Karpas-422 (cell line): ENCODE measurements around the gene SORCS2. TPM values are rescaled to one million over a fixed set of nuclear protein-coding genes. Genes with fewer than 3 reads are reported as not detected.

Experiments
- DNase-seq: peaks from one replicate; pipeline ENCODE4 v3.0.0-alpha.2; 2015
- H2AFZ ChIP-seq: fragments of 200-600 bp; sonication (generic); 2 replicates; pipeline ENCODE4 v1.6.1; 2014; ENCODE audit warnings: antibody characterized with exemption, low read length, mixed read lengths
- H3K27ac ChIP-seq: fragments of 200-600 bp; sonication (generic); 2 replicates; pipeline ENCODE4 v1.5.1; 2014; ENCODE audit warnings: mild to moderate bottlenecking, low read length, moderate library complexity
- H3K27me3 ChIP-seq: fragments of 200-600 bp; sonication (generic); 2 replicates; pipeline ENCODE4 v1.6.1; 2014; ENCODE audit warnings: low read length, mixed read lengths
- H3K36me3 ChIP-seq: fragments of 200-600 bp; sonication (generic); 2 replicates; pipeline ENCODE4 v1.6.1; 2014; ENCODE audit warnings: low read length, mixed read lengths; ENCODE audit not compliant: insufficient read depth
- H3K4me1 ChIP-seq: fragments of 200-600 bp; sonication (generic); 2 replicates; pipeline ENCODE4 v1.6.1; 2014; ENCODE audit warnings: mild to moderate bottlenecking, low read length, mixed read lengths
- H3K4me2 ChIP-seq: fragments of 200-600 bp; sonication (generic); 2 replicates; pipeline ENCODE4 v1.6.1; 2014; ENCODE audit warnings: low read length, low read depth, mild to moderate bottlenecking; ENCODE audit not compliant: poor library complexity, severe bottlenecking
- H3K4me3 ChIP-seq: fragments of 200-600 bp; sonication (generic); 2 replicates; pipeline ENCODE4 v1.5.1; 2014; ENCODE audit warnings: mild to moderate bottlenecking, antibody characterized with exemption, low read length, mixed read lengths
- H3K79me2 ChIP-seq: fragments of 200-600 bp; sonication (generic); 2 replicates; pipeline ENCODE4 v1.6.1; 2014; ENCODE audit warnings: mild to moderate bottlenecking, low read length, mixed read lengths
- H3K9ac ChIP-seq: fragments of 200-600 bp; sonication (generic); 2 replicates; pipeline ENCODE4 v1.6.0; 2014; ENCODE audit warnings: low read length
- H3K9me2 ChIP-seq: fragments of 200-600 bp; sonication (generic), shearing (Covaris generic); replicated peaks from 2 replicates; pipeline ENCODE4 v1.6.0; 2014; ENCODE audit warnings: mild to moderate bottlenecking, low read length, moderate library complexity; ENCODE audit not compliant: insufficient read depth
- H3K9me3 ChIP-seq: fragments of 300-700, 200-600 bp; sonication (generic); 2 replicates; pipeline ENCODE4 v1.6.1; 2014; ENCODE audit warnings: low read length, mixed read lengths
- H4K20me1 ChIP-seq: fragments of 200-600 bp; sonication (generic); 2 replicates; pipeline ENCODE4 v1.6.1; 2014; ENCODE audit warnings: mild to moderate bottlenecking, antibody characterized with exemption, low read length, low read depth; ENCODE audit not compliant: insufficient read depth
- total RNA-seq: library from RNA; depleted of rRNA; stranded (reverse); fragments of >200 nt; shearing (Covaris generic); gene quantifications from 2 replicates; pipeline ENCODE4 v1.2.3, GENCODE V29; 2014; ENCODE audit warnings: low replicate concordance

The SORCS2 gene
- total RNA-seq, 1 experiment from 2014 or later = not detected

DNA sequence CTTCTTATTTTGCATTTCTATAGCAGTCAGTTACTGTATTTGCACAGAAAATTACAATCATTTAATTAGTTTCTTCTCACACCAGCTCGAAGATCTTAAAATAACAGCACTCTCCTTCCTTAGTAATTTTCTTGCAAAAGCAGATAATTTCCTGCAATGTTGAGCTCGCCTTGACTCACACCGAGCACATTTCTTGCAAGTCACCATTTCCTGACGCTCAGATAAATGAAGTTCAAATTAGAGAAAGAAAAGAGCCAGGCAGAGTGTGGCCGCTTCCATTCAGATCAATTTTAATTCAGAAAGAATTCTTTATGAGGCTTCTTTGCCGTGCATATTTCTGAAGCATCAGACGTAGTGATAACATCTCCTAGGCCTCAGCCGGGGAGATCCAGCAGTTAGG is 10.1 kb downstream of the SORCS2 start:
- Histone ChIP-seq H4K20me1 (no peaks in the 10 kb centered on the region), H3K9me3 (no peaks in the 10 kb centered on the region), H2AFZ (no peak overlapping the region), H3K4me1 (peaks cover 11% of the 10 kb centered on the region; the same call in 1 of the 2 replicates), H3K79me2 (no peaks in the 10 kb centered on the region), H3K4me3 (no peak overlapping the region), H3K4me2 (no peak overlapping the region), H3K27me3 (no peaks in the 10 kb centered on the region), H3K36me3 (no peaks in the 10 kb centered on the region), H3K9ac (no peak overlapping the region), H3K9me2 (no peaks in the 10 kb centered on the region), H3K27ac (no peak overlapping the region)
- no peak for DNase-seq

DNA sequence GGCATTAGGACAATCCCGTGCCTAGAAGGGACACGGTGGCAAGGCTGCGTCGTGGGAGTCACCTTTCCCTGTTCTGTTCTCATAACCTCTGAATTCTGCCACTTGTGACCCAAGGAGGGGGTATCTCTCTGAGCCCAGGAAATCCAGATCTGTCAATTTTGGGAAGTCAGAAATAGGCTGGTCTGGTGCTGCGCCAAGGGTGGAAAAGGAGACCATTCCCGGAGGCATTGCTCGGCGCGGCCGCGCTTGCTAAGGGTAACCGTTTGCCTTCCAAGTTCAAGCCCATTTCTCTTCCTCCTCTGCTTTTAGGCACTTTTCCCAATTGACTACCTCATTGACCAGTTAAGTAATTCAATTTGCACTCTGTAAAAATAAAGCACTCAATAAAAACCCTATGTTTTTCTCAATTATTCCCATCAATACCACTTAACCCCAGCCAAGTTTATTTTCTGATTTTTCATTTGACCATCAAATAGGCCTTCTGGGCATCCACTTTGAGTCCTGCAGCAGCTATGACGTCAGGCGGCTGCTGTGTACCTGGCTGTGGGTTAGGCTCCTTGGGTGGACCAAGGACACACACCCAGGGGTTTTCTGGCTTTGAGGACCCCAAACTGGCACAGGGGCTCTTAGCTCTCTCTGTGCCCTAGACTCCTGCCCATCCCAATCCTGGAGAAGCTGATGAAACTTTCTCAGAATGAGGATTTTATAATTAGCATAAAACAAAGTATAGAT is 12.5 kb downstream of the SORCS2 start:
- no peak overlapping the region for H3K27ac ChIP-seq
- peaks cover 7% of the 10 kb centered on the region; the same call in 1 of the 2 replicates for H3K4me1 ChIP-seq
- H3K9me2 ChIP-seq = no peaks in the 10 kb centered on the region
- H3K9me3 ChIP-seq = no peaks in the 10 kb centered on the region
- H2AFZ ChIP-seq = no peak overlapping the region
- no peaks in the 10 kb centered on the region for H3K27me3 ChIP-seq
- no peak overlapping the region for H3K9ac ChIP-seq
- H3K36me3 ChIP-seq = no peaks in the 10 kb centered on the region
- H3K4me3 ChIP-seq = no peak overlapping the region
- no peaks in the 10 kb centered on the region for H4K20me1 ChIP-seq
- H3K4me2 ChIP-seq = no peak overlapping the region
- DNase-seq = no peak
- no peaks in the 10 kb centered on the region for H3K79me2 ChIP-seq

DNA sequence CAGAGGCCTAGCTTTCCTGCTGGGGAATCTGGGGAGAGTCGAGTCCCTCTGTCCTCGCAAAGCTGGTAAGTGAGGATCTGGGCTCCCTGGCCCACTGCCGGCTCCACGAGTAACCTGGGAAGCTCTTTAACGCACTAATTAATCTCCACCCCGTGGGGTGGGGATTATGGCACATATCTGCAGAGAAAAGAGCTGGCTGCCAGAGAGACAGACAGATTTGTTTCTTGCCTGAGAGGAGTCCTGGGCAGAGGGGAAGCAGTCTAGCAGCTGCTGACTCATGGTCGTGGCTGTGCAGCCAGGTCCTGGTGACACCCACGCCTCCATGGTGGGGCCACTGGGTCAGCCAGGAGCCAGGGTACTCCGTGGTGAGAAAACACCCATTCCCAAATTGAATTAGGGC is 14.0 kb downstream of the SORCS2 start:
- Histone ChIP-seq H3K4me3 (no peak overlapping the region), H3K79me2 (no peaks in the 10 kb centered on the region), H3K4me1 (peaks cover 7% of the 10 kb centered on the region; the same call in 1 of the 2 replicates), H4K20me1 (no peaks in the 10 kb centered on the region), H2AFZ (no peak overlapping the region), H3K9me3 (no peaks in the 10 kb centered on the region), H3K36me3 (no peaks in the 10 kb centered on the region), H3K9me2 (no peaks in the 10 kb centered on the region), H3K27me3 (no peaks in the 10 kb centered on the region), H3K9ac (no peak overlapping the region), H3K4me2 (no peak overlapping the region), H3K27ac (no peak overlapping the region)
- DNase-seq = no peak

DNA sequence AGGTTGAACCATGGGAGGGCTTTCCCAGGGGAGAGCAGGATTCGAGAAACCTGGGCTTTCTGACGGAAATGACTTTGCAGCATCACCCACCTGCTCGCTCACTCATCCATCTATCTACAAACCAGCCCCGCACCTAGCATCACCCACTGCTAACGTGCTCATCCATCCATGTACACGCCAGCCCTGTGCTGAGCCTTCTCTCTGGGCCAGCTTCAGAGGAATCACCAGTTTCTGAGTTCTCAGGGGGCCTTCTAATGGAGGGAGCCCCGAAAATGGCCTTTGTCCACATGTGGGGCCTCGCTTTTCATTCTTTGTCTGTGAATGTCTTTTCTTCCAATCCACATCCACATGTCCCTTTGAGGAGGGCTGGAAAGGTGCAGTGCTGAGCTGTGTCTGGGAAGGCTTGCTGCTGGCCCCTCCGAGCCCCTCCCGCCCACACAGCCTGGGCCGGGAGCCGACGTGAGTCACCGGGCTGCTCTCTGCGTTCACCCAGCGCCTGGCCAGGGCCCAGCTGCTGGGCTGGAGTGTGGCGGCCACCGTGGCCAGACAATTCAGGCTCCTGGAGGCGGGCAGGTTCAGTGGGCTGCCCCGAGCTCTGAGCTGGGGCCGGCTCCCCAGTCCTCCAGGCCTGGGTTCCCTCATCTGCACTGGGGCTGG is 14.7 kb downstream of the SORCS2 start:
- Histone ChIP-seq H3K36me3 (no peaks in the 10 kb centered on the region), H3K79me2 (no peaks in the 10 kb centered on the region), H3K9me2 (no peaks in the 10 kb centered on the region), H3K4me3 (no peak overlapping the region), H3K4me2 (no peak overlapping the region), H3K9ac (no peak overlapping the region), H3K4me1 (peaks cover 7% of the 10 kb centered on the region; the same call in 1 of the 2 replicates), H4K20me1 (no peaks in the 10 kb centered on the region), H3K9me3 (no peaks in the 10 kb centered on the region), H3K27ac (no peak overlapping the region), H3K27me3 (no peaks in the 10 kb centered on the region), H2AFZ (no peak overlapping the region)
- DNase-seq = no peak

DNA sequence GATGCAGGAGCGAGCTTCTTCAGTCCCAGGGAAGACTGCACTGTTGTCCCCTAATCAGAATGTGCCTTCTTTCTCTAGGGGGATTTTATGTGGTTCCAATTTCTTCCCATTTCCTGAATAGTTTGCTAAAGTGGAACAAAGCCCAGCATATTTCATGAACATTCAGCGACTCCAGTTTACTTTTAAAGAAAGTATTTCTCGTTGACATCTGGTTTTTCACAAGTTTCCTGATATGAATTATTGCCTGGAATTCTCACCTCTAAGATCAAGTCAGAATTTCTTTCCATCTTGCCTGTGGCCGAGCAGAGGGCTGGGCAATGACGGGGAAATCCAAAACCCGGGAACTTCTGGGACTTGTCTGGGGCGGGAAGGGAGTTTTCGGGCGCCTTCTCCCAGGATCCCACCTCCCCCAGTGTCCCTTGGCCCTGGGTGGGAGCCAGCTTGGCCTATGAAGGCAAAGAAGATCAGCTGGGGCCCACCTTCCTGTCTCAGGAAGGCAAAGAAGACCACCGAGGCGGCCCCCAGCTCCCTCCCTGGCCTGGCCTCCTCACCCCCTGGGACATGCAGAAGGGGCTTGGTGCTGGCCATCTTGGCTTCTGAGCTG is 15.4 kb downstream of the SORCS2 start:
- H4K20me1 ChIP-seq = no peaks in the 10 kb centered on the region
- peaks cover 7% of the 10 kb centered on the region; the same call in 1 of the 2 replicates for H3K4me1 ChIP-seq
- no peaks in the 10 kb centered on the region for H3K9me3 ChIP-seq
- H2AFZ ChIP-seq = no peak overlapping the region
- no peak for DNase-seq
- no peak overlapping the region for H3K9ac ChIP-seq
- H3K27me3 ChIP-seq = no peaks in the 10 kb centered on the region
- H3K36me3 ChIP-seq = no peaks in the 10 kb centered on the region
- no peaks in the 10 kb centered on the region for H3K9me2 ChIP-seq
- H3K27ac ChIP-seq = no peak overlapping the region
- no peaks in the 10 kb centered on the region for H3K79me2 ChIP-seq
- no peak overlapping the region for H3K4me2 ChIP-seq
- H3K4me3 ChIP-seq = no peak overlapping the region

DNA sequence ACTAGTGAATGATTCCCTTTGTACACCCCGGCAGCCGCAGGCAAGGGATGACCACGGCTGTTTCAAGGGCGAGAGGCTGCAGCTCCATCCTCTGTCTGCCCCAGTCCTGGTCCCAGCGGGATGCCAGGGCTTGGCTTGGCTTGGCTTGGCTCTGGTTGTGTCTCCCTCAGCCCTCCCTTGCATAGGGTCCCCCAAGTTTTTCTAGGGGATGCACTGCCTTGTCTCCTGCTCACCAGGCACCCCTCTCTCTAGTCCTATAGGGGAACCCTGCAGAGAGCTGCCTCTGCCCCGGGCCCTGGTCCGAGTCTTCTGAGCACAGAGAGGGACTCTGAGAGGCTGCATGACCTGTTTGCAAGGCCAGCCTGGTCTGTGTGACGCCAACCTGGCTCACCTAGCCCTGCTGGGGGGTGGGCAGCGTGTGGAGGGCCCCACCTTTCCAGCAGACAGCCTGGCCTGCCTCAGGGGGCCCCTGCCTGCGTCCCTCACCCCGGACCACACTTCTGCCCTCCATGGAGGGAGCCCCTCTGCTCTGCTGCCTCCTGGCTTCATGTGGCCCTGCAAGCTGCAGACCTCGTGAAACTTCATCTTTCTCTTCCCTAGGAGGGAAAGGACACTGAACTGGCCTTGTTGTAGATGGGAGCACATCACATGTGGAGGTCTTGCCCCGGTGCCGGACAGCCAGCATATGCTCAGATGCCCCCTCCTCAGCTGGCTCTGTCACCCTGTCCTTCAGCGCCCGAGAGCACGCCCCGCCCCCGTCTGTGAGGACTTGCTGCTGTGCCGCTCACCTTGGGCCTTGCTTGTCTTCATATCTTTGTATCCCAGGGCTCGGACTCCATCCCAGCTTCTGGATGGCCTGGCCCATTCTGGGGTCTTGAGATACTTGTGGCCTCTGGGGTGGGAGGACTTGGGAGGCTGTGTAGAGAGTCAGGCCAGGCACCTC is 16.4 kb downstream of the SORCS2 start:
- Histone ChIP-seq H3K27me3 (no peaks in the 10 kb centered on the region), H2AFZ (no peak overlapping the region), H3K4me2 (no peak overlapping the region), H3K36me3 (no peaks in the 10 kb centered on the region), H3K79me2 (no peaks in the 10 kb centered on the region), H3K9ac (no peak overlapping the region), H3K4me3 (no peak overlapping the region), H3K4me1 (peaks cover 7% of the 10 kb centered on the region; the same call in 1 of the 2 replicates), H3K9me3 (no peaks in the 10 kb centered on the region), H4K20me1 (no peaks in the 10 kb centered on the region), H3K9me2 (no peaks in the 10 kb centered on the region), H3K27ac (no peak overlapping the region)
- DNase-seq = no peak

DNA sequence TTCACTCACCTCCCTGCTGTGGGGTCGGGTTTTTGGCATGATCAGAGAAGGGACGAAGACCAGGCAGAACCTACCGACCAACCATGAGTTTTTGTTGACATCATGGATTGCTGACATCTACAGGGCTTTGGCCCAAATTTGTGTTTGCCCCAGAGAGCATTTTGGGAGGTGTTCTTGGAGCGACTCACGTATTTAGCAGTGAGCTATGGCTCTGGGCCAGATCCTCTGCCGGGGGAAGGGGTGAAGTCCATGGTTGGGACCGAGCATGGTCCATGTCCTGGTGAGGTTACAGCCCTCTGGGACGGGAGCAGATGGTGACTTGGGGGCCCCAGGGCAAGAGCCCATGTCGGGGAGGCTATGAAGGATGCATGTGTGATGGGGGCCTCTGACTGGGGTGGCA is 17.4 kb downstream of the SORCS2 start:
- Histone ChIP-seq H3K27ac (no peak overlapping the region), H3K4me2 (no peak overlapping the region), H3K4me3 (no peak overlapping the region), H3K36me3 (no peaks in the 10 kb centered on the region), H4K20me1 (no peaks in the 10 kb centered on the region), H3K9me3 (no peaks in the 10 kb centered on the region), H3K4me1 (peaks cover 7% of the 10 kb centered on the region; the same call in 1 of the 2 replicates), H3K9me2 (no peaks in the 10 kb centered on the region), H3K27me3 (no peaks in the 10 kb centered on the region), H3K9ac (no peak overlapping the region), H2AFZ (no peak overlapping the region), H3K79me2 (no peaks in the 10 kb centered on the region)
- no peak for DNase-seq
